ENCODE data around the gene DSC3. TPM values are rescaled to one million over a fixed set of nuclear protein-coding genes. Genes with fewer than 3 reads are reported as not detected.

The DSC3 gene
- total RNA-seq, 3 donors from 2014 or later = 0.19 to 0.61 TPM; not detected in 1

DNA sequence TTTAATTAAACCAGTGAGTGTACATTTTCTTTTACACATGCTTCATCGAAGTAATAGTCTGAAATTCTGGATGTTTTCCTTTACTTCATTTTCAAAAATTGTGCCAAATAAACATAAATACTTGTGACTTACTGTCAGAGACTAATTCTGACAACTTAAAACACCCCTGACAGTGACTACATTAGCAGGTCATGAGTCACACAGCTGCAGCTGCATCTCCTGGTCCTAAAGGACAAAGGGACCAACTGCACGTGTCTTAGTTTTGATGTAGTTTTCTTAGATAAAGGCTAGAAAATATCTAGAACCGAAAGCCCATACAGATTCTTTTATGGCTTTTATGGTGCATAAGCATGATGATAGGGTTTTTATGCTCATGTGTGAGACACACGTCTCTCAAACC, 29.6 kb upstream of the DSC3 start:
- H3K36me3 ChIP-seq (ENCODE audit: low read depth) = peaks cover 5% of the 10 kb centered on the region
- DNase-seq (no peak), ATAC-seq (no peak)
- no peaks in the 10 kb centered on the region for H3K9me3 ChIP-seq
- TF ChIP-seq, protein P1, sequence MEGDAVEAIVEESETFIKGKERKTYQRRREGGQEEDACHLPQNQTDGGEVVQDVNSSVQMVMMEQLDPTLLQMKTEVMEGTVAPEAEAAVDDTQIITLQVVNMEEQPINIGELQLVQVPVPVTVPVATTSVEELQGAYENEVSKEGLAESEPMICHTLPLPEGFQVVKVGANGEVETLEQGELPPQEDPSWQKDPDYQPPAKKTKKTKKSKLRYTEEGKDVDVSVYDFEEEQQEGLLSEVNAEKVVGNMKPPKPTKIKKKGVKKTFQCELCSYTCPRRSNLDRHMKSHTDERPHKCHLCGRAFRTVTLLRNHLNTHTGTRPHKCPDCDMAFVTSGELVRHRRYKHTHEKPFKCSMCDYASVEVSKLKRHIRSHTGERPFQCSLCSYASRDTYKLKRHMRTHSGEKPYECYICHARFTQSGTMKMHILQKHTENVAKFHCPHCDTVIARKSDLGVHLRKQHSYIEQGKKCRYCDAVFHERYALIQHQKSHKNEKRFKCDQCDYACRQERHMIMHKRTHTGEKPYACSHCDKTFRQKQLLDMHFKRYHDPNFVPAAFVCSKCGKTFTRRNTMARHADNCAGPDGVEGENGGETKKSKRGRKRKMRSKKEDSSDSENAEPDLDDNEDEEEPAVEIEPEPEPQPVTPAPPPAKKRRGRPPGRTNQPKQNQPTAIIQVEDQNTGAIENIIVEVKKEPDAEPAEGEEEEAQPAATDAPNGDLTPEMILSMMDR (IDR thresholded peaks at IDR 0.05) = no peak
- H3K4me1 ChIP-seq (ENCODE audit: low read depth) = no peaks in the 10 kb centered on the region
- intact Hi-C loops (cut with DNase I, micrococcal nuclease) = no loop called here
- no peak overlapping the region for H3K4me3 ChIP-seq

DNA sequence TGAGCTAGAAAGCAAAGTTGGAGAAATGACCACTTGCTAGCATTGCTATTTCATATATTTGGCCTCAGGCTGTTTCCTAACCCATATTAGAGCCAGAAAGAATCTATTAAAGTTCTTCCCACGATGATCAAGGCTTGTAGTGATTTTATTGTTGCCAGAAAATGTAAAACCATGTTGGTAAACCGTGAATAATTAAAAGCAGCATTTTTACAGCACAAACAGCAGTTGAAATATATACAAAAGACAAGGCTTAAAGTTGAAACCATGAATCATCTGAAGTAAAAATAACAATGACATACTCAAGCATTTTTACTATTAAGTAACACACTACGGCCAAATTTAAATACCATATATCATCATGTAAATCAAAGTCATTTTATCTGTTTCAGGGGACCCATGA, 27.7 kb upstream of the DSC3 start:
- intact Hi-C loops (cut with DNase I, micrococcal nuclease) = no loop called here
- TF ChIP-seq, protein P1 (IDR thresholded peaks at IDR 0.05) = no peak
- H3K4me1 ChIP-seq (ENCODE audit: low read depth) = no peaks in the 10 kb centered on the region
- ATAC-seq = no peak
- H3K4me3 ChIP-seq = no peak overlapping the region
- no peak for DNase-seq
- no peaks in the 10 kb centered on the region for H3K9me3 ChIP-seq
- peaks cover 5% of the 10 kb centered on the region for H3K36me3 ChIP-seq (ENCODE audit: low read depth)

DNA sequence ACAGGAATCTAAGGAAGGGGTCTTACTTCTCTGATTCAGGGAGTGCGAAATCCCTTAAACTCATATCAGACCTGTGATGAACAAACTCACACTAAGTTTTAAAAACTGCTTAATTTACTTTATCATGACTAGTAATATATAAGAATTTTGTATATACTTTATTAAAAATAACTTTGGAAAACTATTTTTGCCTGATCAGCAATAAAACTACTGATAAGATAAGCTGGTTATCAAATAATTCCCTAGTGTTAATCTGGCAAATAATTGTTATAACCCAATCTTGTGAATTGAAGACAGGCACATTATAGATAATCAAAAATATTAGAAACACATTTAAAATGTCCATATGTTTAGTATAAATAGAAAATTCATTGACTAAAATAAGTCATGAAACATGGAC, 23.7 kb upstream of the DSC3 start:
- Histone ChIP-seq H3K4me3 (no peak overlapping the region), H3K36me3 (ENCODE audit: low read depth) (peaks cover 5% of the 10 kb centered on the region), H3K4me1 (ENCODE audit: low read depth) (no peaks in the 10 kb centered on the region), H3K9me3 (no peaks in the 10 kb centered on the region)
- ATAC-seq = no peak
- no peak for DNase-seq
- intact Hi-C loops (cut with DNase I, micrococcal nuclease) = no loop called here
- TF ChIP-seq, protein P1 (IDR thresholded peaks at IDR 0.05) = no peak

GRCh38 chr18:31065036-31065773, 22.7 kb upstream of the DSC3 start:
- intact Hi-C loops (cut with DNase I, micrococcal nuclease) = no loop called here
- TF ChIP-seq, protein P1 (IDR thresholded peaks at IDR 0.05) = no peak
- peak; percentile 18 for ATAC-seq

GRCh38 chr18:31064130-31064529, 21.6 kb upstream of the DSC3 start:
- H3K4me3 ChIP-seq = no peak overlapping the region
- TF ChIP-seq, protein P1 (IDR thresholded peaks at IDR 0.05) = no peak
- no peaks in the 10 kb centered on the region for H3K4me1 ChIP-seq (ENCODE audit: low read depth)
- H3K36me3 ChIP-seq (ENCODE audit: low read depth) = peaks cover 2% of the 10 kb centered on the region
- intact Hi-C loops (cut with DNase I, micrococcal nuclease) = no loop called here
- DNase-seq (no peak), ATAC-seq (peak; percentile 9)
- no peaks in the 10 kb centered on the region for H3K9me3 ChIP-seq

More at GRCh38 chr18:31065036-31065773, 22.7 kb upstream of the DSC3 start:
- H3K36me3 ChIP-seq (ENCODE audit: low read depth) = peaks cover 5% of the 10 kb centered on the region
- no peak overlapping the region for H3K4me3 ChIP-seq
- H3K9me3 ChIP-seq = no peaks in the 10 kb centered on the region
- H3K4me1 ChIP-seq (ENCODE audit: low read depth) = no peaks in the 10 kb centered on the region
- DNase-seq = no peak
